ENCODE measurements around the gene IL17RA. TPM values are rescaled to one million over a fixed set of nuclear protein-coding genes. Genes with fewer than 3 reads are reported as not detected.

Gene IL17RA
- total and polyA plus RNA-seq, 2 experiments from 2014 or later, result 13.9 to 18.3 TPM

DNA sequence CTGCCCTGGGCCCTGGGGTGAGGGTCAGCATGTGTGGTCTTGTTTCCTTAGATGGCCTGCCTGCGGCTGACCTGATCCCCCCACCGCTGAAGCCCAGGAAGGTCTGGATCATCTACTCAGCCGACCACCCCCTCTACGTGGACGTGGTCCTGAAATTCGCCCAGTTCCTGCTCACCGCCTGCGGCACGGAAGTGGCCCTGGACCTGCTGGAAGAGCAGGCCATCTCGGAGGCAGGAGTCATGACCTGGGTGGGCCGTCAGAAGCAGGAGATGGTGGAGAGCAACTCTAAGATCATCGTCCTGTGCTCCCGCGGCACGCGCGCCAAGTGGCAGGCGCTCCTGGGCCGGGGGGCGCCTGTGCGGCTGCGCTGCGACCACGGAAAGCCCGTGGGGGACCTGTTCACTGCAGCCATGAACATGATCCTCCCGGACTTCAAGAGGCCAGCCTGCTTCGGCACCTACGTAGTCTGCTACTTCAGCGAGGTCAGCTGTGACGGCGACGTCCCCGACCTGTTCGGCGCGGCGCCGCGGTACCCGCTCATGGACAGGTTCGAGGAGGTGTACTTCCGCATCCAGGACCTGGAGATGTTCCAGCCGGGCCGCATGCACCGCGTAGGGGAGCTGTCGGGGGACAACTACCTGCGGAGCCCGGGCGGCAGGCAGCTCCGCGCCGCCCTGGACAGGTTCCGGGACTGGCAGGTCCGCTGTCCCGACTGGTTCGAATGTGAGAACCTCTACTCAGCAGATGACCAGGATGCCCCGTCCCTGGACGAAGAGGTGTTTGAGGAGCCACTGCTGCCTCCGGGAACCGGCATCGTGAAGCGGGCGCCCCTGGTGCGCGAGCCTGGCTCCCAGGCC is 23.7 kb downstream of the IL17RA start:
- Histone ChIP-seq H2AFZ (no peak overlapping the region), H3K9me2 (ENCODE audit: insufficient read depth) (no peaks in the 10 kb centered on the region), H3K36me3 (ENCODE audit: low read depth) (no peaks in the 10 kb centered on the region; the same call in 1 of the 2 replicates), H3K4me3 (no peak overlapping the region), H3K27ac (no peak overlapping the region), H3K9ac (no peak overlapping the region), H3F3A (ENCODE audit: insufficient read depth) (no peaks in the 10 kb centered on the region), H3K4me2 (ENCODE audit: unreplicated experiment) (no peak overlapping the region), H3K27me3 (replicated peaks; ENCODE audit: insufficient read depth) (no peaks in the 10 kb centered on the region), H3K79me2 (ENCODE audit: insufficient read depth) (no peaks in the 10 kb centered on the region), H4K20me1 (ENCODE audit: insufficient read depth) (no peaks in the 10 kb centered on the region), H3K9me3 (ENCODE audit: low read depth) (no peaks in the 10 kb centered on the region), H3K4me1 (ENCODE audit: insufficient read depth) (no peaks in the 10 kb centered on the region)
- no peak for DNase-seq
- no peak for TF ChIP-seq EZH2 (IDR thresholded peaks at IDR 0.05; ENCODE audit: insufficient read depth, poor library complexity, severe bottlenecking)
- no peak for TF ChIP-seq EZH2phosphoT487 (IDR thresholded peaks at IDR 0.05; ENCODE audit: insufficient read depth, low read depth)
- in situ Hi-C loops (cut with MboI), result no loop called here
- WGBS, 2 experiments (ENCODE audit: low coverage in 1 of 2, low lambda C conversion rate in 2 of 2, missing lambda C conversion rate in 2 of 2), result 96 to 97% methylated on average over 54 to 66 of the region's 66 CpGs

DNA sequence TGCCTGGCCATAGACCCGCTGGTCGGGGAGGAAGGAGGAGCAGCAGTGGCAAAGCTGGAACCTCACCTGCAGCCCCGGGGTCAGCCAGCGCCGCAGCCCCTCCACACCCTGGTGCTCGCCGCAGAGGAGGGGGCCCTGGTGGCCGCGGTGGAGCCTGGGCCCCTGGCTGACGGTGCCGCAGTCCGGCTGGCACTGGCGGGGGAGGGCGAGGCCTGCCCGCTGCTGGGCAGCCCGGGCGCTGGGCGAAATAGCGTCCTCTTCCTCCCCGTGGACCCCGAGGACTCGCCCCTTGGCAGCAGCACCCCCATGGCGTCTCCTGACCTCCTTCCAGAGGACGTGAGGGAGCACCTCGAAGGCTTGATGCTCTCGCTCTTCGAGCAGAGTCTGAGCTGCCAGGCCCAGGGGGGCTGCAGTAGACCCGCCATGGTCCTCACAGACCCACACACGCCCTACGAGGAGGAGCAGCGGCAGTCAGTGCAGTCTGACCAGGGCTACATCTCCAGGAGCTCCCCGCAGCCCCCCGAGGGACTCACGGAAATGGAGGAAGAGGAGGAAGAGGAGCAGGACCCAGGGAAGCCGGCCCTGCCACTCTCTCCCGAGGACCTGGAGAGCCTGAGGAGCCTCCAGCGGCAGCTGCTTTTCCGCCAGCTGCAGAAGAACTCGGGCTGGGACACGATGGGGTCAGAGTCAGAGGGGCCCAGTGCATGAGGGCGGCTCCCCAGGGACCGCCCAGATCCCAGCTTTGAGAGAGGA is 24.5 kb downstream of the IL17RA start:
- Histone ChIP-seq H3K4me3 (no peak overlapping the region), H4K20me1 (ENCODE audit: insufficient read depth) (no peaks in the 10 kb centered on the region), H3K79me2 (ENCODE audit: insufficient read depth) (no peaks in the 10 kb centered on the region), H3K9me3 (ENCODE audit: low read depth) (no peaks in the 10 kb centered on the region), H3K27me3 (replicated peaks; ENCODE audit: insufficient read depth) (no peaks in the 10 kb centered on the region), H3F3A (ENCODE audit: insufficient read depth) (no peaks in the 10 kb centered on the region), H3K4me1 (ENCODE audit: insufficient read depth) (no peaks in the 10 kb centered on the region), H3K36me3 (ENCODE audit: low read depth) (no peaks in the 10 kb centered on the region; the same call in 1 of the 2 replicates), H2AFZ (no peak overlapping the region), H3K4me2 (ENCODE audit: unreplicated experiment) (no peak overlapping the region), H3K9ac (no peak overlapping the region), H3K9me2 (ENCODE audit: insufficient read depth) (no peaks in the 10 kb centered on the region), H3K27ac (no peak overlapping the region)
- in situ Hi-C loops (cut with MboI), result no loop called here
- DNase-seq, result no peak
- TF ChIP-seq EZH2 (IDR thresholded peaks at IDR 0.05; ENCODE audit: insufficient read depth, poor library complexity, severe bottlenecking) (no peak), EZH2phosphoT487 (IDR thresholded peaks at IDR 0.05; ENCODE audit: insufficient read depth, low read depth) (no peak)
- WGBS, 2 experiments (ENCODE audit: low coverage in 1 of 2, low lambda C conversion rate in 2 of 2, missing lambda C conversion rate in 2 of 2), result 94 to 95% methylated on average over 36 to 39 of the region's 42 CpGs

DNA sequence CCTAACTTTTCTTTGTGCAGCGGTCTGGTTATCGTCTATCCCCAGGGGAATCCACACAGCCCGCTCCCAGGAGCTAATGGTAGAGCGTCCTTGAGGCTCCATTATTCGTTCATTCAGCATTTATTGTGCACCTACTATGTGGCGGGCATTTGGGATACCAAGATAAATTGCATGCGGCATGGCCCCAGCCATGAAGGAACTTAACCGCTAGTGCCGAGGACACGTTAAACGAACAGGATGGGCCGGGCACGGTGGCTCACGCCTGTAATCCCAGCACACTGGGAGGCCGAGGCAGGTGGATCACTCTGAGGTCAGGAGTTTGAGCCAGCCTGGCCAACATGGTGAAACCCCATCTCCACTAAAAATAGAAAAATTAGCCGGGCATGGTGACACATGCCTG is 25.2 kb downstream of the IL17RA start:
- no peaks in the 10 kb centered on the region for H3K27me3 ChIP-seq (replicated peaks; ENCODE audit: insufficient read depth)
- H3F3A ChIP-seq (ENCODE audit: insufficient read depth), result no peaks in the 10 kb centered on the region
- no peaks in the 10 kb centered on the region for H4K20me1 ChIP-seq (ENCODE audit: insufficient read depth)
- no peak for TF ChIP-seq EZH2phosphoT487 (IDR thresholded peaks at IDR 0.05; ENCODE audit: insufficient read depth, low read depth)
- no peak for TF ChIP-seq EZH2 (IDR thresholded peaks at IDR 0.05; ENCODE audit: insufficient read depth, poor library complexity, severe bottlenecking)
- H3K4me2 ChIP-seq (ENCODE audit: unreplicated experiment), result no peak overlapping the region
- H3K36me3 ChIP-seq (ENCODE audit: low read depth), result no peaks in the 10 kb centered on the region; the same call in 1 of the 2 replicates
- H3K9me3 ChIP-seq (ENCODE audit: low read depth), result no peaks in the 10 kb centered on the region
- H3K79me2 ChIP-seq (ENCODE audit: insufficient read depth), result no peaks in the 10 kb centered on the region
- no peak for DNase-seq
- H3K4me1 ChIP-seq (ENCODE audit: insufficient read depth), result no peaks in the 10 kb centered on the region
- H3K9ac ChIP-seq, result no peak overlapping the region
- H2AFZ ChIP-seq, result no peak overlapping the region
- H3K27ac ChIP-seq, result no peak overlapping the region
- H3K4me3 ChIP-seq, result no peak overlapping the region
- in situ Hi-C loops (cut with MboI), result no loop called here
- no peaks in the 10 kb centered on the region for H3K9me2 ChIP-seq (ENCODE audit: insufficient read depth)
- WGBS, 2 experiments (ENCODE audit: low coverage in 1 of 2, low lambda C conversion rate in 2 of 2, missing lambda C conversion rate in 2 of 2), result 91 to 92% methylated on average over 16 of the region's 16 CpGs

DNA sequence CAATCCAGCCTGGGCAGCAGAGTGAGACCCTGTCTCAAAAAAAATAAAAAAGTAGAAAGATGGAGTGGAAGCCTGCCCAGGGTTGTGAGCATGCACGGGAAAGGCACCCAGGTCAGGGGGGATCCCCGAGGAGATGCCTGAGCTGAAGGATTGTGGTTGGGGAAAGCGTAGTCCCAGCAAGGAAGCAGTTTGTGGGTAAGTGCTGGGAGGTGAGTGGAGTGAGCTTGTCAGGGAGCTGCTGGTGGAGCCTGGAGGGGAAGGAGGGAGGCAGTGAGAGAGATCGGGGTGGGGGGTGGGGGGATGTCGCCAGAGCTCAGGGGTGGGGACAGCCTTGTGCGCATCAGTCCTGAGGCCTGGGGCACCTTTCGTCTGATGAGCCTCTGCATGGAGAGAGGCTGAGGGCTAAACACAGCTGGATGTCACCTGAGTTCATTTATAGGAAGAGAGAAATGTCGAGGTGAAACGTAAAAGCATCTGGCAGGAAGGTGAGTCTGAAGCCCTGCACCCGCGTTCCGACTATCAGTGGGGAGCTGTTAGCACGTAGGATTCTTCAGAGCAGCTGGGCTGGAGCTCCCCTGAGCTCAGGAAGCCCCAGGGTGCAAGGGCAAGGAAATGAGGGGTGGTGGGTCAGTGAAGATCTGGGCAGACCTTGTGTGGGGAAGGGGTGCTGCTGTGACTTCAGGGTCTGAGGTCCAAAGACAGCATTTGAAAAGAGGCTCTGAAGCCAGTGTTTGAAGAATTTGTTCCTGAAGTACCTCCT is 26.2 kb downstream of the IL17RA start:
- TF ChIP-seq EZH2 (IDR thresholded peaks at IDR 0.05; ENCODE audit: insufficient read depth, poor library complexity, severe bottlenecking) (no peak), EZH2phosphoT487 (IDR thresholded peaks at IDR 0.05; ENCODE audit: insufficient read depth, low read depth) (no peak)
- no peak overlapping the region for H3K4me2 ChIP-seq (ENCODE audit: unreplicated experiment)
- H4K20me1 ChIP-seq (ENCODE audit: insufficient read depth), result no peaks in the 10 kb centered on the region
- no peaks in the 10 kb centered on the region; the same call in 1 of the 2 replicates for H3K36me3 ChIP-seq (ENCODE audit: low read depth)
- no peaks in the 10 kb centered on the region for H3K4me1 ChIP-seq (ENCODE audit: insufficient read depth)
- H3K27me3 ChIP-seq (replicated peaks; ENCODE audit: insufficient read depth), result no peaks in the 10 kb centered on the region
- H3K9me2 ChIP-seq (ENCODE audit: insufficient read depth), result no peaks in the 10 kb centered on the region
- no peak overlapping the region for H3K27ac ChIP-seq
- H3F3A ChIP-seq (ENCODE audit: insufficient read depth), result no peaks in the 10 kb centered on the region
- H2AFZ ChIP-seq, result no peak overlapping the region
- no peak overlapping the region for H3K4me3 ChIP-seq
- no peak overlapping the region for H3K9ac ChIP-seq
- WGBS, 2 experiments (ENCODE audit: low coverage in 1 of 2, low lambda C conversion rate in 2 of 2, missing lambda C conversion rate in 2 of 2), result 71 to 78% methylated on average over 10 to 13 of the region's 13 CpGs
- H3K9me3 ChIP-seq (ENCODE audit: low read depth), result no peaks in the 10 kb centered on the region
- no peaks in the 10 kb centered on the region for H3K79me2 ChIP-seq (ENCODE audit: insufficient read depth)
- no peak for DNase-seq
- in situ Hi-C loops (cut with MboI), result no loop called here

Data from GM23248 (cell line).